MCF 10A (cell line): ENCODE data around the gene C1orf87. TPM values are rescaled to one million over a fixed set of nuclear protein-coding genes. Genes with fewer than 3 reads are reported as not detected.

Experiments
- BruUV-seq: library from RNA; stranded (reverse); fragments of 400-500 nt; replicated peaks from 2 replicates; lab custom pipeline; 2021; lab: Mats Ljungman, UMichigan
- CTCF ChIA-PET: fragments of 300-600 bp; sonication (Branson Sonifier 250); formaldehyde crosslinking; extraction: SDS; loops from one replicate; lab custom pipeline; 2021; ENCODE audit warnings: antibody characterized with exemption, inconsistent platforms; lab: Yijun Ruan, JAX
- POLR2A ChIA-PET: fragments of 300-600, 350-650 bp; sonication (Branson Sonifier 250); formaldehyde crosslinking; extraction: SDS; loops from one replicate; lab custom pipeline; 2020; ENCODE audit warnings: antibody characterized with exemption, inconsistent platforms; lab: Yijun Ruan, JAX
- DNase-seq: peaks from one replicate; pipeline ENCODE4 v3.0.0-alpha.2; 2018; ENCODE audit not compliant: unreplicated experiment
- H3K27ac Mint-ChIP-seq: one replicate; pipeline ENCODE4 v1.8.0; 2022; ENCODE audit warnings: mild to moderate bottlenecking, low read depth, mixed read lengths; ENCODE audit not compliant: unreplicated experiment
- H3K27me3 Mint-ChIP-seq: one replicate; pipeline ENCODE4 v1.8.0; 2022; ENCODE audit warnings: mixed read lengths; ENCODE audit not compliant: insufficient read depth, unreplicated experiment
- H3K36me3 Mint-ChIP-seq: one replicate; pipeline ENCODE4 v1.8.0; 2022; ENCODE audit warnings: mild to moderate bottlenecking, moderate library complexity, mixed read lengths; ENCODE audit not compliant: insufficient read depth, unreplicated experiment
- H3K4me1 Mint-ChIP-seq: one replicate; pipeline ENCODE4 v1.8.0; 2022; ENCODE audit warnings: mixed read lengths; ENCODE audit not compliant: insufficient read depth, unreplicated experiment
- H3K4me3 Mint-ChIP-seq: one replicate; pipeline ENCODE4 v1.8.0; 2022; ENCODE audit warnings: mild to moderate bottlenecking, moderate library complexity, mixed read lengths; ENCODE audit not compliant: unreplicated experiment
- H3K9me3 Mint-ChIP-seq: one replicate; pipeline ENCODE4 v1.8.0; 2022; ENCODE audit warnings: mixed read lengths; ENCODE audit not compliant: unreplicated experiment
- intact Hi-C: fragments of 100-400 bp; cut with micrococcal nuclease; formaldehyde crosslinking; loops from 2 replicates; pipeline ENCODE4 v1.14.1; 2022
- total RNA-seq: library from RNA; stranded (reverse); gene quantifications from 2 replicates; pipeline ENCODE4 v1.2.3, GENCODE V29; 2022
- TF ChIP-seq, protein P1 (sequence below): fragments of 200-600 bp; IDR thresholded peaks from one replicate; pipeline ENCODE4 v1.8.0; 2022; ENCODE audit warnings: antibody characterized with exemption, mild to moderate bottlenecking; ENCODE audit not compliant: unreplicated experiment

The C1orf87 gene
- total RNA-seq, 1 experiment from 2014 or later: not detected

GRCh38 chr1:59994302-59995198 lies 79.0 kb downstream of the C1orf87 start:
- POLR2A ChIA-PET: no interaction called here
- CTCF ChIA-PET: interaction anchor here (0.7 to 1.6 kb wide), 4 partner anchors 18 to 25 kb away, joined by 3 to 10 read pairs (median 4); no protein-coding TSS in a partner anchor
- no TSS peak for BruUV-seq

DNA sequence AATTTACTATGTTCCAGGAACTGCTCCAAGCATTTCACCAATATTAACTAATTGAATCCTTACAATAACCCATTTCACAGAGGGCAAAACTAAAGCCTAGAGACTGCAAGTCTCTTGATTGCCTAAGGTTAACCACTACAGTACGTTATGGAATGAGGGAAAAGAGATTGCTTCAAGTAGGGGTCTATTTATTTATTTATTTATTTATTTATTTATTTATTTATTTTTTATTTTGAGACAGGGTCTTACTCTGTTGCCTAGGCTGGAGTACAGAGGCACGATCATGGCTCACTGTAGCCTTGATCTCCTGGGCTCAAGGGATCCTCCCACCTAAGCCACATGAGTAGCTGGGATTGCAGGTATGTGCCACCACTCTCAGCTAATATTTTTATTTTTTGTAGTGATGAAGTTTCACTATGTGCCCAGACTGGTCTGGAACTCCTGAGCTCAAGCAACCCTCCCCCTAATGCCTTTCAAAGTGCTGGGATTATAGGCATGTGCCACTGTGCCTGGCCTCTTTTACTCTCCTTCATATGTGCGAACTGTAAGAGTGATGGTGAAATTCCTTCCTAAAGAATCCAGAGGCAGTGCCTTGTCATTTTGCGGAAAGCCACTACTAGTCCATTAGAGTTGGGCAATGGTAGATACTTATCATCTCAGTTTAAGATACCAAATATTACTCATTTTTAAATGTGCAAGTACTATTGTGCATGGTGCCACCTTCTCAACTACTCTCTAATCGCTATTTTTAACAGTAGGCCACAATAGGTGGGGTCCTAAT lies 81.3 kb downstream of the C1orf87 start:
- Mint-ChIP-seq H3K4me1 (no peaks in the 10 kb centered on the region), H3K27ac (no peak overlapping the region), H3K27me3 (peaks cover 48% of the 10 kb centered on the region), H3K9me3 (no peaks in the 10 kb centered on the region), H3K4me3 (no peak overlapping the region), H3K36me3 (no peaks in the 10 kb centered on the region)
- CTCF ChIA-PET: interaction anchor here (0.7 to 1.0 kb wide), 2 partner anchors 15 to 45 kb away, joined by 3 read pairs; no protein-coding TSS in a partner anchor
- BruUV-seq: no TSS peak
- TF ChIP-seq, protein P1, sequence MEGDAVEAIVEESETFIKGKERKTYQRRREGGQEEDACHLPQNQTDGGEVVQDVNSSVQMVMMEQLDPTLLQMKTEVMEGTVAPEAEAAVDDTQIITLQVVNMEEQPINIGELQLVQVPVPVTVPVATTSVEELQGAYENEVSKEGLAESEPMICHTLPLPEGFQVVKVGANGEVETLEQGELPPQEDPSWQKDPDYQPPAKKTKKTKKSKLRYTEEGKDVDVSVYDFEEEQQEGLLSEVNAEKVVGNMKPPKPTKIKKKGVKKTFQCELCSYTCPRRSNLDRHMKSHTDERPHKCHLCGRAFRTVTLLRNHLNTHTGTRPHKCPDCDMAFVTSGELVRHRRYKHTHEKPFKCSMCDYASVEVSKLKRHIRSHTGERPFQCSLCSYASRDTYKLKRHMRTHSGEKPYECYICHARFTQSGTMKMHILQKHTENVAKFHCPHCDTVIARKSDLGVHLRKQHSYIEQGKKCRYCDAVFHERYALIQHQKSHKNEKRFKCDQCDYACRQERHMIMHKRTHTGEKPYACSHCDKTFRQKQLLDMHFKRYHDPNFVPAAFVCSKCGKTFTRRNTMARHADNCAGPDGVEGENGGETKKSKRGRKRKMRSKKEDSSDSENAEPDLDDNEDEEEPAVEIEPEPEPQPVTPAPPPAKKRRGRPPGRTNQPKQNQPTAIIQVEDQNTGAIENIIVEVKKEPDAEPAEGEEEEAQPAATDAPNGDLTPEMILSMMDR: no peak
- intact Hi-C loops: no loop called here
- DNase-seq: no peak
- POLR2A ChIA-PET: no interaction called here

More at GRCh38 chr1:59994302-59995198, 79.0 kb downstream of the C1orf87 start:
- H3K4me3 Mint-ChIP-seq: no peak overlapping the region
- no peaks in the 10 kb centered on the region for H3K4me1 Mint-ChIP-seq
- intact Hi-C loops: no loop called here
- no peaks in the 10 kb centered on the region for H3K36me3 Mint-ChIP-seq
- no peaks in the 10 kb centered on the region for H3K9me3 Mint-ChIP-seq
- TF ChIP-seq, protein P1: no peak
- H3K27ac Mint-ChIP-seq: no peak overlapping the region
- peaks cover 60% of the 10 kb centered on the region for H3K27me3 Mint-ChIP-seq
- no peak for DNase-seq

DNA sequence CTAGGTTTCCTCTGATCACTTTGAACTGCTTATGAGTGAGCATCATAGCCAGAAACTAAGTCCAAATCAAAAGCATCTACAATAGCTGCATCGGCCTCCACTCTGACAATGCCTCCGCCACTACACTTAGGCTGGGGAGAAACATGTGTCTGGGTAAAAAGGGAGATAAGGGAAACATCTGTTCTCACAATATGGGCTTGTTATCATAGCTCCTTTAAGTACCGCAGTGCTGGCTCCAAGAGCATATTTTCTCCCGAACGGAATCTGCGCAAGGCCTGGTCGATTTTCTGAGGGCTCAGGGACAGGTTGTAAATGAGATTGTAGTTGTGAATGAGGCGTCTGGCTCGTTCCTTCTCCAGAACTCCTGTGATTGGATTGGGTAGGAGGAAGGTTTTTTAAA lies 83.1 kb downstream of the C1orf87 start:
- CTCF ChIA-PET: interaction anchor here (1.8 kb wide), 2 partner anchors 13 to 20 kb away, joined by 7 to 9 read pairs; no protein-coding TSS in a partner anchor
- DNase-seq: no peak
- Mint-ChIP-seq H3K9me3 (no peaks in the 10 kb centered on the region), H3K4me3 (no peak overlapping the region), H3K27me3 (peaks cover 32% of the 10 kb centered on the region), H3K36me3 (no peaks in the 10 kb centered on the region), H3K27ac (no peak overlapping the region), H3K4me1 (no peaks in the 10 kb centered on the region)
- TF ChIP-seq, protein P1: no peak
- intact Hi-C loops: no loop called here
- POLR2A ChIA-PET: no interaction called here
- BruUV-seq: no TSS peak
